ENCODE results near the gene ATXN1L.

DNA sequence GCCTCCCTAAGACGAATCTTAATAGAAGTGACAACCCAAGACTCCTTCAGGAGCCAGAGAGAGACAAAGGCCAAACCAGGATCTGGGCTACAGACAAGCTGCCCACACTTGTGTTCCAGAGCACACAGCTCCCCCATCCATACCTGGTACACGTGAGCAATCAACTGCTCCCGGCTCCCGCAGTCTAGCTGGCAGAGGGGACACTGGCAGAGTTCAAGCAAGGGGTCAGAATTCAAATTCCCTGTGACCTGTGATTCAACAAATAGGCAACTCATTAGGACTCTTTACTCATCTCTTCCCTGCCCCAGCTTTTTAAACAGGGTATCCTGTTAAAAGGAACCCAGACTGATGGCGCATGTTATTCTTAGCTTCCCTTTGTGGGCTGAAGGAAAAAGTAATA is 18.2 kb downstream of the ATXN1L start:
- TF ChIP-seq L3MBTL2 (conservative IDR thresholded peaks at IDR 0.05) = no peak
- no peak for TF ChIP-seq NFRKB (IDR thresholded peaks at IDR 0.05)
- no peak for TF ChIP-seq BHLHE40 (IDR thresholded peaks at IDR 0.05; ENCODE audit: borderline replicate concordance)
- TF ChIP-seq FOXA1 (IDR thresholded peaks at IDR 0.05) = no peak
- no peak for TF ChIP-seq TARDBP (IDR thresholded peaks at IDR 0.05)
- TF ChIP-seq FOXK2 (IDR thresholded peaks at IDR 0.05) = no peak
- no peak for TF ChIP-seq ELF4 (IDR thresholded peaks at IDR 0.05)
- TF ChIP-seq SP1 (IDR thresholded peaks at IDR 0.05) = no peak
- TF ChIP-seq, protein P1, sequence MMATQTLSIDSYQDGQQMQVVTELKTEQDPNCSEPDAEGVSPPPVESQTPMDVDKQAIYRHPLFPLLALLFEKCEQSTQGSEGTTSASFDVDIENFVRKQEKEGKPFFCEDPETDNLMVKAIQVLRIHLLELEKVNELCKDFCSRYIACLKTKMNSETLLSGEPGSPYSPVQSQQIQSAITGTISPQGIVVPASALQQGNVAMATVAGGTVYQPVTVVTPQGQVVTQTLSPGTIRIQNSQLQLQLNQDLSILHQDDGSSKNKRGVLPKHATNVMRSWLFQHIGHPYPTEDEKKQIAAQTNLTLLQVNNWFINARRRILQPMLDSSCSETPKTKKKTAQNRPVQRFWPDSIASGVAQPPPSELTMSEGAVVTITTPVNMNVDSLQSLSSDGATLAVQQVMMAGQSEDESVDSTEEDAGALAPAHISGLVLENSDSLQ (IDR thresholded peaks at IDR 0.05) = no peak
- TF ChIP-seq ARNT (IDR thresholded peaks at IDR 0.05) = no peak

Data from HEK293T (cell line).